Forelimb muscle (tissue), 1 donor: ENCODE results near the gene PPP1R9A. TPM values are rescaled to one million over a fixed set of nuclear protein-coding genes. Genes with fewer than 3 reads are reported as not detected.

ENCODE experiments used
- DNase-seq: peaks from one replicate; pipeline ENCODE4 v3.0.0-alpha.2; 2013; ENCODE audit warnings: low read depth
- polyA plus RNA-seq: library from polyadenylated mRNA; unstranded; fragments of 120-200 nt; gene quantifications from one replicate; pipeline ENCODE4 v1.2.1, GENCODE V29; 2013; ENCODE audit not compliant: insufficient read length

The PPP1R9A gene
- polyA plus RNA-seq, 1 donor = 27.1 TPM

GRCh38 chr7:95204618-95205017 is 297.2 kb downstream of the PPP1R9A start:
- DNase-seq = no peak

GRCh38 chr7:95205665-95206225 is 298.4 kb downstream of the PPP1R9A start:
- no peak for DNase-seq

- no peak for DNase-seq
Measured at GRCh38 chr7:95209276-95209675, 301.9 kb downstream of the PPP1R9A start.

- DNase-seq = no peak
Measured at GRCh38 chr7:95209788-95210187, 302.4 kb downstream of the PPP1R9A start.

- DNase-seq = no peak
Measured at GRCh38 chr7:95213148-95213547, 305.8 kb downstream of the PPP1R9A start.

GRCh38 chr7:95213809-95214492 is 306.6 kb downstream of the PPP1R9A start:
- peak; percentile 86 for DNase-seq

GRCh38 chr7:95219721-95220120 is 312.3 kb downstream of the PPP1R9A start:
- no peak for DNase-seq

- DNase-seq = no peak
Measured at GRCh38 chr7:95220328-95220727, 312.9 kb downstream of the PPP1R9A start.

GRCh38 chr7:95225301-95225700 is 317.9 kb downstream of the PPP1R9A start:
- no peak for DNase-seq

- DNase-seq = no peak
Measured at GRCh38 chr7:95229301-95229700, 321.9 kb downstream of the PPP1R9A start.

GRCh38 chr7:95238252-95238943 is 331.0 kb downstream of the PPP1R9A start:
- DNase-seq = no peak

- no peak for DNase-seq
Measured at GRCh38 chr7:95240921-95241320, 333.5 kb downstream of the PPP1R9A start.

- DNase-seq = no peak
Measured at GRCh38 chr7:95242266-95242665, 334.9 kb downstream of the PPP1R9A start.

GRCh38 chr7:95244616-95245015 is 337.2 kb downstream of the PPP1R9A start:
- no peak for DNase-seq

- DNase-seq = no peak
Measured at GRCh38 chr7:95245828-95246500, 338.6 kb downstream of the PPP1R9A start.

GRCh38 chr7:95246831-95247370 is 339.5 kb downstream of the PPP1R9A start:
- DNase-seq = peak; percentile 71

GRCh38 chr7:95250571-95250970 is 343.2 kb downstream of the PPP1R9A start:
- DNase-seq = no peak

- no peak for DNase-seq
Measured at GRCh38 chr7:95251966-95252365, 344.6 kb downstream of the PPP1R9A start.

GRCh38 chr7:95253986-95254385 is 346.6 kb downstream of the PPP1R9A start:
- no peak for DNase-seq

GRCh38 chr7:95255691-95256090 is 348.3 kb downstream of the PPP1R9A start:
- DNase-seq = no peak

GRCh38 chr7:95261895-95262415 is 354.6 kb downstream of the PPP1R9A start:
- DNase-seq = no peak

GRCh38 chr7:95262875-95263274 is 355.5 kb downstream of the PPP1R9A start:
- DNase-seq = no peak
